Neural cell (in vitro differentiated cells): ENCODE data around the gene ITM2C. TPM values are rescaled to one million over a fixed set of nuclear protein-coding genes. Genes with fewer than 3 reads are reported as not detected.

ENCODE experiments used
- H2AFZ ChIP-seq: fragments of 200-600, 300-800 bp; sonication (generic), shearing (Covaris generic); 2 replicates; pipeline ENCODE4 v1.6.0; 2014; ENCODE audit warnings: low read depth, mild to moderate bottlenecking, antibody characterized with exemption, low read length, moderate library complexity
- H3F3A ChIP-seq: fragments of 200-600 bp; shearing (Covaris generic); 2 replicates; pipeline ENCODE4 v1.6.1; 2016; ENCODE audit warnings: mild to moderate bottlenecking, moderate library complexity, mixed read lengths, antibody characterized with exemption, low read length; ENCODE audit not compliant: insufficient read depth, poor library complexity, severe bottlenecking
- H3K27ac ChIP-seq: fragments of 200-600, 300-800 bp; sonication (generic), shearing (Covaris generic); 2 replicates; pipeline ENCODE4 v1.5.1; 2014; ENCODE audit warnings: mild to moderate bottlenecking, low read length, moderate library complexity
- H3K27me3 ChIP-seq: fragments of 300-800, 200-600 bp; sonication (generic), shearing (Covaris generic); 2 replicates; pipeline ENCODE4 v1.6.0; 2014; ENCODE audit warnings: mild to moderate bottlenecking, low read depth, low read length, moderate library complexity; ENCODE audit not compliant: insufficient read depth
- H3K36me3 ChIP-seq: fragments of 300-800, 200-600 bp; sonication (generic), shearing (Covaris generic); 2 replicates; pipeline ENCODE4 v1.5.1; 2014; ENCODE audit warnings: mild to moderate bottlenecking, antibody characterized with exemption, low read length, moderate library complexity; ENCODE audit not compliant: insufficient read depth
- H3K4me2 ChIP-seq: fragments of 300-800, 200-600 bp; sonication (generic), shearing (Covaris generic); 2 replicates; pipeline ENCODE4 v1.6.0; 2014; ENCODE audit warnings: mild to moderate bottlenecking, low read length
- H3K4me3 ChIP-seq: fragments of 300-800, 200-600 bp; sonication (generic), shearing (Covaris generic); 2 replicates; pipeline ENCODE4 v1.5.1; 2014; ENCODE audit warnings: mild to moderate bottlenecking, low read length, moderate library complexity
- H3K79me2 ChIP-seq: fragments of 200-600 bp; shearing (Covaris generic); replicated peaks from 2 replicates; pipeline ENCODE4 v1.6.0; 2014; ENCODE audit warnings: mild to moderate bottlenecking, low read length, moderate library complexity; ENCODE audit not compliant: insufficient read depth
- H3K9ac ChIP-seq: fragments of 300-800, 200-600 bp; sonication (generic), shearing (Covaris generic); 2 replicates; pipeline ENCODE4 v1.6.1; 2016; ENCODE audit warnings: mild to moderate bottlenecking, low read length, mixed read lengths
- H3K9me2 ChIP-seq: fragments of 200-600 bp; shearing (Covaris generic); 2 replicates; pipeline ENCODE4 v1.6.1; 2016; ENCODE audit warnings: mild to moderate bottlenecking, low read length, mixed read lengths; ENCODE audit not compliant: insufficient read depth
- H3K9me3 ChIP-seq: fragments of 200-600, 300-800 bp; sonication (generic), shearing (Covaris generic); 2 replicates; pipeline ENCODE4 v1.6.1; 2016; ENCODE audit warnings: mild to moderate bottlenecking, mixed run types, low read length, moderate library complexity, mixed read lengths
- H4K20me1 ChIP-seq: fragments of 200-600 bp; shearing (Covaris generic); 2 replicates; pipeline ENCODE4 v1.6.1; 2016; ENCODE audit warnings: mild to moderate bottlenecking, mixed run types; ENCODE audit not compliant: insufficient read depth
- CTCF ChIP-seq: fragments of 450-650 bp; IDR thresholded peaks from 2 replicates; pipeline ENCODE4 v1.5.1; 2014; ENCODE audit warnings: antibody characterized with exemption, mild to moderate bottlenecking, moderate library complexity; ENCODE audit not compliant: poor library complexity, severe bottlenecking
- EP300 ChIP-seq: fragments of 450-650 bp; conservative IDR thresholded peaks from 2 replicates; pipeline ENCODE4 v1.6.1; 2014; ENCODE audit warnings: antibody characterized with exemption, mild to moderate bottlenecking, moderate library complexity; ENCODE audit not compliant: poor library complexity, severe bottlenecking
- EZH2 ChIP-seq: fragments of 200-600, 300-800 bp; shearing (Covaris generic), sonication (generic); IDR thresholded peaks from 2 replicates; pipeline ENCODE4 v1.6.1; 2014; ENCODE audit warnings: antibody characterized with exemption, low read length, borderline replicate concordance, mild to moderate bottlenecking; ENCODE audit not compliant: insufficient read depth, poor library complexity, severe bottlenecking
- MXI1 ChIP-seq: fragments of 450-650 bp; conservative IDR thresholded peaks from 2 replicates; pipeline ENCODE4 v1.6.1; 2014; ENCODE audit warnings: antibody characterized with exemption, mild to moderate bottlenecking; ENCODE audit not compliant: poor library complexity, severe bottlenecking
- POLR2AphosphoS5 ChIP-seq: IDR thresholded peaks from 2 replicates; pipeline ENCODE4 v1.6.1; 2012
- RAD21 ChIP-seq: fragments of 450-650 bp; conservative IDR thresholded peaks from 2 replicates; pipeline ENCODE4 v1.6.1; 2014; ENCODE audit warnings: antibody characterized with exemption, mild to moderate bottlenecking, moderate library complexity
- REST ChIP-seq: IDR thresholded peaks from 2 replicates; pipeline ENCODE4 v1.6.1; 2012; ENCODE audit warnings: borderline replicate concordance
- SMC3 ChIP-seq: fragments of 450-650 bp; conservative IDR thresholded peaks from 2 replicates; pipeline ENCODE4 v1.6.1; 2014; ENCODE audit warnings: antibody characterized with exemption, mild to moderate bottlenecking, moderate library complexity; ENCODE audit not compliant: poor library complexity
- TAF1 ChIP-seq: IDR thresholded peaks from 2 replicates; pipeline ENCODE4 v1.6.1; 2012; ENCODE audit warnings: low read depth
- polyA plus RNA-seq: library from polyadenylated mRNA; depleted of rRNA; stranded (reverse); fragments of >200 nt; gene quantifications from 2 replicates; pipeline ENCODE4 v1.2.3, GENCODE V29; 2014

The ITM2C gene
- polyA plus RNA-seq, 1 donor from 2014 or later = 186 TPM

GRCh38 chr2:230904856-230905447, 40.2 kb downstream of the ITM2C start:
- Histone ChIP-seq H3F3A (no peaks in the 10 kb centered on the region), H3K4me3 (no peak overlapping the region), H3K9me3 (no peaks in the 10 kb centered on the region), H3K9ac (no peak overlapping the region), H3K27ac (no peak overlapping the region), H3K27me3 (no peaks in the 10 kb centered on the region), H3K4me2 (no peak overlapping the region), H3K9me2 (no peaks in the 10 kb centered on the region), H2AFZ (no peak overlapping the region), H3K79me2 (no peaks in the 10 kb centered on the region), H4K20me1 (no peaks in the 10 kb centered on the region), H3K36me3 (no peaks in the 10 kb centered on the region)
- TF ChIP-seq EZH2 (no peak), MXI1 (no peak), EP300 (no peak), RAD21 (no peak), SMC3 (no peak), REST (no peak), POLR2AphosphoS5 (no peak), CTCF (no peak)

GRCh38 chr2:230905448-230906421, 41.0 kb downstream of the ITM2C start:
- no peaks in the 10 kb centered on the region for H3K9me3 ChIP-seq
- H3K9ac ChIP-seq = no peak overlapping the region
- TF ChIP-seq RAD21 (no peak), EP300 (no peak), REST (no peak), POLR2AphosphoS5 (no peak), EZH2 (no peak), TAF1 (no peak), CTCF (no peak), SMC3 (no peak), MXI1 (no peak)
- H2AFZ ChIP-seq = peak overlapping the region; percentile 14
- H3K27me3 ChIP-seq = no peaks in the 10 kb centered on the region
- H3K27ac ChIP-seq = no peak overlapping the region
- H3K4me2 ChIP-seq = no peak overlapping the region
- H4K20me1 ChIP-seq = no peaks in the 10 kb centered on the region
- no peaks in the 10 kb centered on the region for H3K9me2 ChIP-seq
- H3K4me3 ChIP-seq = no peak overlapping the region
- no peaks in the 10 kb centered on the region for H3K36me3 ChIP-seq
- no peaks in the 10 kb centered on the region for H3F3A ChIP-seq
- H3K79me2 ChIP-seq = no peaks in the 10 kb centered on the region
